ENCODE results near the gene GPRIN2. TPM values are rescaled to one million over a fixed set of nuclear protein-coding genes. Genes with fewer than 3 reads are reported as not detected.

GPRIN2 gene
- total RNA-seq, 1 donor from 2014 or later: 6.3 TPM

- Histone ChIP-seq H3K27me3 (no peaks in the 10 kb centered on the region), H3K36me3 (no peaks in the 10 kb centered on the region), H3K9me3 (no peaks in the 10 kb centered on the region), H3K27ac (no peak overlapping the region), H3K4me1 (peaks cover 9 to 18% of the 10 kb centered on the region in 2 donors), H3K4me3 (no peak overlapping the region)
- intact Hi-C loops (cut with DNase I): no loop called here
- TF ChIP-seq CTCF (IDR thresholded peaks at IDR 0.05): no peak
- DNase-seq (ENCODE audit: low spot score in 2 of 2): peak in 1 of 2 donors; percentile 60
Observed at GRCh38 chr10:46520381-46520780, 36.1 kb downstream of the GPRIN2 start.

- intact Hi-C loops (cut with DNase I): no loop called here
- no peak overlapping the region for H3K4me3 ChIP-seq
- no peaks in the 10 kb centered on the region for H3K36me3 ChIP-seq
- H3K27me3 ChIP-seq: no peaks in the 10 kb centered on the region
- TF ChIP-seq CTCF (IDR thresholded peaks at IDR 0.05): no peak
- H3K27ac ChIP-seq: no peak overlapping the region
- H3K9me3 ChIP-seq: no peaks in the 10 kb centered on the region
- peaks cover 2 to 3% of the 10 kb centered on the region in 2 donors for H3K4me1 ChIP-seq
- peak in 1 of 2 donors; percentile 58 for DNase-seq (ENCODE audit: low spot score in 2 of 2)
Observed at GRCh38 chr10:46518028-46518725, 38.3 kb downstream of the GPRIN2 start.

- Histone ChIP-seq H3K9me3 (no peaks in the 10 kb centered on the region), H3K4me1 (no peaks in the 10 kb centered on the region), H3K4me3 (no peak overlapping the region), H3K36me3 (no peaks in the 10 kb centered on the region), H3K27ac (no peak overlapping the region), H3K27me3 (no peaks in the 10 kb centered on the region)
- intact Hi-C loops (cut with DNase I): no loop called here
- TF ChIP-seq CTCF (IDR thresholded peaks at IDR 0.05): no peak
- peak in 1 of 2 donors; percentile 54 for DNase-seq (ENCODE audit: low spot score in 2 of 2)
Observed at GRCh38 chr10:46517541-46517940, 38.9 kb downstream of the GPRIN2 start.

- peak in 1 of 2 donors; percentile 43 for DNase-seq (ENCODE audit: low spot score in 2 of 2)
- no peak overlapping the region for H3K4me3 ChIP-seq
- intact Hi-C loops (cut with DNase I): no loop called here
- no peaks in the 10 kb centered on the region for H3K36me3 ChIP-seq
- H3K27me3 ChIP-seq: no peaks in the 10 kb centered on the region
- H3K27ac ChIP-seq: no peak overlapping the region
- no peaks in the 10 kb centered on the region for H3K4me1 ChIP-seq
- TF ChIP-seq CTCF (IDR thresholded peaks at IDR 0.05): no peak
- H3K9me3 ChIP-seq: no peaks in the 10 kb centered on the region
Observed at GRCh38 chr10:46516660-46517416, 39.6 kb downstream of the GPRIN2 start.

GRCh38 chr10:46515793-46516192 lies 40.7 kb downstream of the GPRIN2 start:
- Histone ChIP-seq H3K27me3 (no peaks in the 10 kb centered on the region), H3K9me3 (no peaks in the 10 kb centered on the region), H3K36me3 (no peaks in the 10 kb centered on the region), H3K4me3 (no peak overlapping the region), H3K27ac (no peak overlapping the region), H3K4me1 (no peaks in the 10 kb centered on the region)
- no peak for TF ChIP-seq CTCF (IDR thresholded peaks at IDR 0.05)
- DNase-seq (ENCODE audit: low spot score in 2 of 2): no peak
- intact Hi-C loops (cut with DNase I): no loop called here

Measured in ascending aorta (tissue), 2 donors.